Smooth muscle cell (in vitro differentiated cells): ENCODE measurements around the gene HTR2A. TPM values are rescaled to one million over a fixed set of nuclear protein-coding genes. Genes with fewer than 3 reads are reported as not detected.

Source experiments
- DNase-seq: peaks from one replicate; lab custom pipeline; 2025; ENCODE audit not compliant: unreplicated experiment; lab: John Stamatoyannopoulos, UW
- H2AFZ ChIP-seq: fragments of 200-600 bp; sonication (generic); 2 replicates; pipeline ENCODE4 v1.6.0; 2016; ENCODE audit warnings: antibody characterized with exemption, low read depth, mild to moderate bottlenecking
- H3F3A ChIP-seq: fragments of 200-600 bp; sonication (generic); 2 replicates; pipeline ENCODE4 v1.6.0; 2017; ENCODE audit warnings: antibody characterized with exemption, low read depth
- H3K27ac ChIP-seq: fragments of 200-600 bp; sonication (generic); 2 replicates; pipeline ENCODE4 v1.5.1; 2016; ENCODE audit warnings: low read depth, mild to moderate bottlenecking
- H3K27me3 ChIP-seq: fragments of 200-600 bp; sonication (generic); 2 replicates; pipeline ENCODE4 v1.6.1; 2016; ENCODE audit warnings: low read depth, mild to moderate bottlenecking
- H3K36me3 ChIP-seq: fragments of 200-600 bp; sonication (generic); 2 replicates; pipeline ENCODE4 v1.5.1; 2016; ENCODE audit warnings: low read depth
- H3K4me1 ChIP-seq: fragments of 200-600 bp; sonication (generic); 2 replicates; pipeline ENCODE4 v1.5.1; 2016; ENCODE audit warnings: low read depth
- H3K4me2 ChIP-seq: fragments of 200-600 bp; sonication (generic); 2 replicates; pipeline ENCODE4 v1.6.0; 2016; ENCODE audit warnings: mild to moderate bottlenecking
- H3K4me3 ChIP-seq: fragments of 200-600 bp; sonication (generic); 2 replicates; pipeline ENCODE4 v1.5.1; 2016; ENCODE audit warnings: mild to moderate bottlenecking
- H3K79me2 ChIP-seq: fragments of 200-600 bp; sonication (generic); 2 replicates; pipeline ENCODE4 v1.6.0; 2016; ENCODE audit warnings: low read depth, mild to moderate bottlenecking
- H3K9ac ChIP-seq: fragments of 200-600 bp; sonication (generic); 2 replicates; pipeline ENCODE4 v1.6.0; 2016; ENCODE audit warnings: low read depth
- H3K9me3 ChIP-seq: fragments of 200-600 bp; sonication (generic); replicated peaks from 2 replicates; pipeline ENCODE4 v1.5.1; 2016; ENCODE audit warnings: low read depth
- H4K20me1 ChIP-seq: fragments of 200-600 bp; sonication (generic); 2 replicates; pipeline ENCODE4 v1.6.0; 2016; ENCODE audit warnings: low read depth
- CTCF ChIP-seq: fragments of 200-600 bp; sonication (generic); IDR thresholded peaks from 2 replicates; pipeline ENCODE4 v1.5.1; 2017; ENCODE audit warnings: borderline replicate concordance, mild to moderate bottlenecking, antibody characterized with exemption; ENCODE audit not compliant: insufficient read depth, poor library complexity, severe bottlenecking
- WGBS: methylation state at CpG from one replicate; pipeline ENCODE4 v1.1.7; 2016; ENCODE audit warnings: low lambda C conversion rate; 5-methylcytosine and 5-hydroxymethylcytosine counted together
- polyA plus RNA-seq: library from polyadenylated mRNA; unstranded; fragments of >200 nt; fragmentation: Nextera tagmentation; extraction: Ambion mirVana; gene quantifications from 2 replicates; pipeline ENCODE4 v1.2.1, GENCODE V29; 2016
- total RNA-seq: library from RNA; depleted of rRNA; stranded (reverse); fragments of >200 nt; gene quantifications from 2 replicates; pipeline ENCODE4 v1.2.3, GENCODE V29; 2014

The HTR2A gene
- total and polyA plus RNA-seq, 2 experiments from 2014 or later, result 2.8 to 2.9 TPM

GRCh38 chr13:46909042-46909441 lies 12.2 kb upstream of the HTR2A start:
- Histone ChIP-seq H3K79me2 (no peaks in the 10 kb centered on the region), H3K4me3 (no peak overlapping the region), H3K9me3 (no peaks in the 10 kb centered on the region), H3K27me3 (no peaks in the 10 kb centered on the region), H3K4me2 (no peak overlapping the region), H4K20me1 (no peaks in the 10 kb centered on the region), H3K27ac (no peak overlapping the region), H3K9ac (no peak overlapping the region), H3K36me3 (no peaks in the 10 kb centered on the region), H2AFZ (no peak overlapping the region), H3K4me1 (no peaks in the 10 kb centered on the region), H3F3A (no peaks in the 10 kb centered on the region)
- DNase-seq, result no peak
- no peak for TF ChIP-seq CTCF
- WGBS, result 83% methylated on average over 3 of the region's 3 CpGs

DNA sequence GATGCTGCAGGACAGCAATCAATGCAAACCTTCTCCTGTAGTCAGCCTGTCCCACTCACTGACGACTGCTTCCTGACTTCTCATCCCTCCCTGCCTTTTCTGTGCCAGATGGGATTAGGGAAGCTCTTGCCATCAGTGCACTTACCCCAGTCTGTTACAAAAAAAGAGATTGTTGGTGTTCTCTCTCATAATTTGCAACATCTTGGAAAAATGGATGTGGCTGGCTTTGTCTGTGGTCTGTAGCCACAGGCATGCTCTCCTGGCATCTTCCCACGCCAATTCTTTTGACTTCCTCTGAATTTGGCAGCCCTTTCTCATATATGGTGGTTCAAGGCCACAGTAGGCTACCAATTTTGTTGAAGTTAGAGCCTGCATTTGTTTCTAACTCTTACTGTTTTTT lies 11.6 kb upstream of the HTR2A start:
- H3K36me3 ChIP-seq, result no peaks in the 10 kb centered on the region
- H3K79me2 ChIP-seq, result no peaks in the 10 kb centered on the region
- H3K27ac ChIP-seq, result no peak overlapping the region
- H3K4me3 ChIP-seq, result no peak overlapping the region
- no peak for DNase-seq
- H3K9ac ChIP-seq, result no peak overlapping the region
- 65% methylated on average over 2 of the region's 2 CpGs for WGBS
- H3K9me3 ChIP-seq, result no peaks in the 10 kb centered on the region
- no peak overlapping the region for H3K4me2 ChIP-seq
- no peaks in the 10 kb centered on the region for H3K4me1 ChIP-seq
- H3F3A ChIP-seq, result no peaks in the 10 kb centered on the region
- no peaks in the 10 kb centered on the region for H4K20me1 ChIP-seq
- H2AFZ ChIP-seq, result no peak overlapping the region
- no peak for TF ChIP-seq CTCF
- no peaks in the 10 kb centered on the region for H3K27me3 ChIP-seq

DNA sequence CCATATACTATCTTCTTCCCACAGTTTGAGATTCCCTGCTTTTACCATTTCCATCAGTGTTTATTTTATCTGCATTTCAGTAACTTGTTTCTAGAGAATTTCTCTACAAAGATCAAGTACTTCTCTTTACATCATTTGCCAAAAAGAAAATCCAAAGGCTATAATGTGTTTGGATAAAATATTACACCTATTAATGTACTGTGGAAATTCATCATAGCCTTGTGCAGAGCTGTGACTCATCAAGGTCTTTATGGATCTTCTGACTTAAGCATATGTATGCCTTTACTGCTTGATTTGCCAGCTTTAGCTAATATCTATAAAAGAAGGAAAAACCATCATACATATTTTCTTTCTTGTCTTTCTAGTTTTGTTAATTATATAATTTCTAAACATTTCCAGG lies 9.6 kb upstream of the HTR2A start:
- Histone ChIP-seq H3K4me2 (no peak overlapping the region), H3K79me2 (no peaks in the 10 kb centered on the region), H3F3A (no peaks in the 10 kb centered on the region), H3K36me3 (no peaks in the 10 kb centered on the region), H3K9me3 (no peaks in the 10 kb centered on the region), H3K4me3 (no peak overlapping the region), H3K4me1 (no peaks in the 10 kb centered on the region), H3K9ac (no peak overlapping the region), H2AFZ (no peak overlapping the region), H3K27me3 (no peaks in the 10 kb centered on the region), H4K20me1 (no peaks in the 10 kb centered on the region), H3K27ac (no peak overlapping the region)
- no peak for TF ChIP-seq CTCF
- no peak for DNase-seq

GRCh38 chr13:46905249-46905648 lies 8.4 kb upstream of the HTR2A start:
- no peaks in the 10 kb centered on the region for H3K79me2 ChIP-seq
- no peaks in the 10 kb centered on the region for H3K27me3 ChIP-seq
- H3K4me2 ChIP-seq, result no peak overlapping the region
- no peaks in the 10 kb centered on the region for H3K4me1 ChIP-seq
- H3K36me3 ChIP-seq, result no peaks in the 10 kb centered on the region
- 84% methylated on average over 3 of the region's 3 CpGs for WGBS
- TF ChIP-seq CTCF, result peak; percentile 28
- no peaks in the 10 kb centered on the region for H4K20me1 ChIP-seq
- no peak overlapping the region for H3K27ac ChIP-seq
- no peaks in the 10 kb centered on the region for H3F3A ChIP-seq
- H3K9me3 ChIP-seq, result no peaks in the 10 kb centered on the region
- no peak overlapping the region for H3K4me3 ChIP-seq
- no peak overlapping the region for H3K9ac ChIP-seq
- H2AFZ ChIP-seq, result no peak overlapping the region
- DNase-seq, result no peak
